ENCODE data around the gene DBH. TPM values are rescaled to one million over a fixed set of nuclear protein-coding genes. Genes with fewer than 3 reads are reported as not detected.

DBH gene
- total and polyA plus RNA-seq, 2 of the 13 experiments (the other 11 are each of a cell fraction or from before 2014, with no cell fraction given), result not detected

DNA sequence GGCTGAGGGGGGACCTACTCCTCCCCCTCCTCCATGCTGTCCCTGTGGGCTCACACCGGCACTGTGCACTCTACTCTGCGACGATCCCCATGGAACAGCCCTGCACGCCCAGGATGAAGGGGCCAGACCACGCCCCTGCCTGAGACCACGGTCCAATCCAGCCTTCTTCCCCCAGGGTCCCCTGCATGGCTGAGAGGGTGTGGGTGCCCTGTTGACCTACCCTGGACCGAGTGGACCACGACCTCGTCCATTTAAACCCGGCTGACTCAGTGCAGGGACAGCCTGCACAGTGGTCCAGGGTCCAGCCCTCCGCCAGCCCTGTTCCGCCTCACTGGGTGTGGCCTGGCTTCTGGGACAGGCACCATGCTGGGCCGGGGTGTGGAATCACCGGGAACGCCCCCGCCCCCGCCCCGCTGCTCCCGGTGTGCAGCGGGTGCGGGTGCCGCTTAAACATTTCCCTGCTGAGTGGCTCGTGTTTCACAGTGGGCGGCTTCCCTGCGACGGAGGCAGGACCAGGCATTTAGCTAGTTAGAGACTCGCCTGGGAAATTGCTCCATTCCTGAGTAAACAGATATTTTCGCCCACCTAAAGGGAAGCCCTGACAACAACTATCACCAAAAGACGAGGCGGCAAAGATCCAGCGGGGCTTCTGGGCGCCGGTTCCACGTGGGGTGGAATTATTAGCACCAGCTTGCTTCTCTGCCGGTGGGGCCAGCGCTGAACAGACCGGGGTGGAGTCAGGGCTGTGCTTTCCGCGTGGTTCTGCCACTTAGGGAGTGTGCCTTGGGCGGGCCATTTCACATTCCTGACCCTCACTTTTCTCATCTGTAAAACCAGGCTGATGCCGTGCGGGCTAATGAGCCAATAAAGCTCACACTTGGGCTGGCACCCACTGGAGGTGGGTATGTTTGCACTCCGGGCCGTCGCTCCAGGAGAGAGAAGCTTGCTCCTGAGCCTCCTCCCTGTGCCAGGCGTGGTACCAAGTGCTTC is 22.6 kb downstream of the DBH start (continued):
- TF ChIP-seq, protein P1, sequence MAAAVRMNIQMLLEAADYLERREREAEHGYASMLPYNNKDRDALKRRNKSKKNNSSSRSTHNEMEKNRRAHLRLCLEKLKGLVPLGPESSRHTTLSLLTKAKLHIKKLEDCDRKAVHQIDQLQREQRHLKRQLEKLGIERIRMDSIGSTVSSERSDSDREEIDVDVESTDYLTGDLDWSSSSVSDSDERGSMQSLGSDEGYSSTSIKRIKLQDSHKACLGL (CRISPR knock-in tag; IDR thresholded peaks at IDR 0.05), result no peak
- TF ChIP-seq GABPB1 (CRISPR knock-in tag; IDR thresholded peaks at IDR 0.05) (peak; percentile 53; the same call in 1 of the 2 replicates), DMAP1 (CRISPR knock-in tag; IDR thresholded peaks at IDR 0.05) (no peak), PAF1 (CRISPR knock-in tag; IDR thresholded peaks at IDR 0.05) (peak; percentile 87), SOX13 (IDR thresholded peaks at IDR 0.05) (no peak), SOX13 (CRISPR knock-in tag; conservative IDR thresholded peaks at IDR 0.05 in 1 of 2, IDR thresholded peaks at IDR 0.05 in 1 of 2) (peak in 1 of 2 experiments; percentile 33; a peak in 1 of 4 replicates), ZNF367 (CRISPR knock-in tag; IDR thresholded peaks at IDR 0.05; ENCODE audit: borderline replicate concordance) (peak; percentile 94; the same call in 1 of the 2 replicates), RXRA (CRISPR knock-in tag; IDR thresholded peaks at IDR 0.05) (peak; percentile 93), FOXP1 (IDR thresholded peaks at IDR 0.05) (no peak), FOXP1 (CRISPR knock-in tag; IDR thresholded peaks at IDR 0.05) (peak; percentile 12; the same call in 1 of the 2 replicates), SKI (IDR thresholded peaks at IDR 0.05; ENCODE audit: partially characterized antibody) (peak; percentile 39), SAP130 (CRISPR knock-in tag; IDR thresholded peaks at IDR 0.05; ENCODE audit: low read depth) (peak; percentile 82; the same call in 1 of the 2 replicates), NR1H2 (CRISPR knock-in tag; IDR thresholded peaks at IDR 0.05; ENCODE audit: borderline replicate concordance, low read depth) (no peak), ZFY (CRISPR knock-in tag; IDR thresholded peaks at IDR 0.05) (0 out of 2 replicates have a peak, but pooled peaks have one; percentile 32), ZIK1 (CRISPR knock-in tag; IDR thresholded peaks at IDR 0.05; ENCODE audit: borderline replicate concordance, low read depth) (0 out of 2 replicates have a peak, but pooled peaks have one; percentile 42), HNF4G (IDR thresholded peaks at IDR 0.05; ENCODE audit: borderline replicate concordance, low read depth, low read length) (peak; percentile 91), HNF4G (CRISPR knock-in tag; IDR thresholded peaks at IDR 0.05; ENCODE audit: borderline replicate concordance, low read depth) (peak; percentile 93; the same call in 1 of the 2 replicates), SYNCRIP (IDR thresholded peaks at IDR 0.05; ENCODE audit: insufficient read depth, low read depth, low read length) (no peak), RAD21 (CRISPR knock-in tag; IDR thresholded peaks at IDR 0.05) (peak; percentile 9; the same call in 1 of the 2 replicates)
- TF ChIP-seq, protein P2, sequence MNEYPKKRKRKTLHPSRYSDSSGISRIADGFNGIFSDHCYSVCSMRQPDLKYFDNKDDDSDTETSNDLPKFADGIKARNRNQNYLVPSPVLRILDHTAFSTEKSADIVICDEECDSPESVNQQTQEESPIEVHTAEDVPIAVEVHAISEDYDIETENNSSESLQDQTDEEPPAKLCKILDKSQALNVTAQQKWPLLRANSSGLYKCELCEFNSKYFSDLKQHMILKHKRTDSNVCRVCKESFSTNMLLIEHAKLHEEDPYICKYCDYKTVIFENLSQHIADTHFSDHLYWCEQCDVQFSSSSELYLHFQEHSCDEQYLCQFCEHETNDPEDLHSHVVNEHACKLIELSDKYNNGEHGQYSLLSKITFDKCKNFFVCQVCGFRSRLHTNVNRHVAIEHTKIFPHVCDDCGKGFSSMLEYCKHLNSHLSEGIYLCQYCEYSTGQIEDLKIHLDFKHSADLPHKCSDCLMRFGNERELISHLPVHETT (CRISPR knock-in tag; conservative IDR thresholded peaks at IDR 0.05), result 0 out of 2 replicates have a peak, but pooled peaks have one; percentile 35
- TF ChIP-seq, protein P3, sequence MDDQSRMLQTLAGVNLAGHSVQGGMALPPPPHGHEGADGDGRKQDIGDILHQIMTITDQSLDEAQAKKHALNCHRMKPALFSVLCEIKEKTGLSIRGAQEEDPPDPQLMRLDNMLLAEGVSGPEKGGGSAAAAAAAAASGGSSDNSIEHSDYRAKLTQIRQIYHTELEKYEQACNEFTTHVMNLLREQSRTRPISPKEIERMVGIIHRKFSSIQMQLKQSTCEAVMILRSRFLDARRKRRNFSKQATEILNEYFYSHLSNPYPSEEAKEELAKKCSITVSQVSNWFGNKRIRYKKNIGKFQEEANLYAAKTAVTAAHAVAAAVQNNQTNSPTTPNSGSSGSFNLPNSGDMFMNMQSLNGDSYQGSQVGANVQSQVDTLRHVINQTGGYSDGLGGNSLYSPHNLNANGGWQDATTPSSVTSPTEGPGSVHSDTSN (CRISPR knock-in tag; IDR thresholded peaks at IDR 0.05; ENCODE audit: borderline replicate concordance), result no peak
- TF ChIP-seq, protein P4, sequence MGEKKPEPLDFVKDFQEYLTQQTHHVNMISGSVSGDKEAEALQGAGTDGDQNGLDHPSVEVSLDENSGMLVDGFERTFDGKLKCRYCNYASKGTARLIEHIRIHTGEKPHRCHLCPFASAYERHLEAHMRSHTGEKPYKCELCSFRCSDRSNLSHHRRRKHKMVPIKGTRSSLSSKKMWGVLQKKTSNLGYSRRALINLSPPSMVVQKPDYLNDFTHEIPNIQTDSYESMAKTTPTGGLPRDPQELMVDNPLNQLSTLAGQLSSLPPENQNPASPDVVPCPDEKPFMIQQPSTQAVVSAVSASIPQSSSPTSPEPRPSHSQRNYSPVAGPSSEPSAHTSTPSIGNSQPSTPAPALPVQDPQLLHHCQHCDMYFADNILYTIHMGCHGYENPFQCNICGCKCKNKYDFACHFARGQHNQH (CRISPR knock-in tag; IDR thresholded peaks at IDR 0.05), result 0 out of 2 replicates have a peak, but pooled peaks have one; percentile 67
- TF ChIP-seq, protein P5, sequence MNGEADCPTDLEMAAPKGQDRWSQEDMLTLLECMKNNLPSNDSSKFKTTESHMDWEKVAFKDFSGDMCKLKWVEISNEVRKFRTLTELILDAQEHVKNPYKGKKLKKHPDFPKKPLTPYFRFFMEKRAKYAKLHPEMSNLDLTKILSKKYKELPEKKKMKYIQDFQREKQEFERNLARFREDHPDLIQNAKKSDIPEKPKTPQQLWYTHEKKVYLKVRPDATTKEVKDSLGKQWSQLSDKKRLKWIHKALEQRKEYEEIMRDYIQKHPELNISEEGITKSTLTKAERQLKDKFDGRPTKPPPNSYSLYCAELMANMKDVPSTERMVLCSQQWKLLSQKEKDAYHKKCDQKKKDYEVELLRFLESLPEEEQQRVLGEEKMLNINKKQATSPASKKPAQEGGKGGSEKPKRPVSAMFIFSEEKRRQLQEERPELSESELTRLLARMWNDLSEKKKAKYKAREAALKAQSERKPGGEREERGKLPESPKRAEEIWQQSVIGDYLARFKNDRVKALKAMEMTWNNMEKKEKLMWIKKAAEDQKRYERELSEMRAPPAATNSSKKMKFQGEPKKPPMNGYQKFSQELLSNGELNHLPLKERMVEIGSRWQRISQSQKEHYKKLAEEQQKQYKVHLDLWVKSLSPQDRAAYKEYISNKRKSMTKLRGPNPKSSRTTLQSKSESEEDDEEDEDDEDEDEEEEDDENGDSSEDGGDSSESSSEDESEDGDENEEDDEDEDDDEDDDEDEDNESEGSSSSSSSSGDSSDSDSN (CRISPR knock-in tag; IDR thresholded peaks at IDR 0.05), result peak; percentile 72

All from HepG2 (cell line).